ENCODE data around the gene ASPDH. TPM values are rescaled to one million over a fixed set of nuclear protein-coding genes. Genes with fewer than 3 reads are reported as not detected.
A peak's percentile ranks its signal among the peaks of the same experiment; 100 is the strongest.

The ASPDH gene
- total RNA-seq, 1 experiment from 2014 or later = not detected

- in situ Hi-C loops (cut with HindIII; ENCODE audit: low pct_unique_long_range_greater_than_20kb, low sequenced_read_pairs) (no loop called here), intact Hi-C loops (cut with micrococcal nuclease; ENCODE audit: unreplicated experiment) (no loop called here)
- no TSS peak for BruUV-seq (replicated peaks)
- Histone ChIP-seq H3K9me3 (ENCODE audit: control insufficient read depth, insufficient read depth, low read depth, low read length) (no peaks in the 10 kb centered on the region), H3K4me1 (ENCODE audit: control insufficient read depth, insufficient read depth, low read length) (no peaks in the 10 kb centered on the region), H3K36me3 (ENCODE audit: control insufficient read depth, insufficient read depth, low read length) (no peaks in the 10 kb centered on the region; the same call in 1 of the 2 replicates), H3K27me3 (ENCODE audit: control insufficient read depth, insufficient read depth, low read length) (no peaks in the 10 kb centered on the region), H3K4me3 (ENCODE audit: low read depth in 2 of 2, low read length in 2 of 2) (peak overlapping the region; percentile 77 to 79), H3K27ac (ENCODE audit: low read length) (peak overlapping the region; percentile 92)
- ChIA-PET POLR2A (interaction anchor here (0.6 to 0.7 kb wide), 3 partner anchors 50 to 1081 kb away, joined by 3 to 12 read pairs (median 10); no protein-coding TSS in a partner anchor), CTCF (interaction anchor here (0.7 kb wide), 1 partner anchor 280 kb away, joined by 3 read pairs; no protein-coding TSS in a partner anchor)
- TF ChIP-seq, protein P1, sequence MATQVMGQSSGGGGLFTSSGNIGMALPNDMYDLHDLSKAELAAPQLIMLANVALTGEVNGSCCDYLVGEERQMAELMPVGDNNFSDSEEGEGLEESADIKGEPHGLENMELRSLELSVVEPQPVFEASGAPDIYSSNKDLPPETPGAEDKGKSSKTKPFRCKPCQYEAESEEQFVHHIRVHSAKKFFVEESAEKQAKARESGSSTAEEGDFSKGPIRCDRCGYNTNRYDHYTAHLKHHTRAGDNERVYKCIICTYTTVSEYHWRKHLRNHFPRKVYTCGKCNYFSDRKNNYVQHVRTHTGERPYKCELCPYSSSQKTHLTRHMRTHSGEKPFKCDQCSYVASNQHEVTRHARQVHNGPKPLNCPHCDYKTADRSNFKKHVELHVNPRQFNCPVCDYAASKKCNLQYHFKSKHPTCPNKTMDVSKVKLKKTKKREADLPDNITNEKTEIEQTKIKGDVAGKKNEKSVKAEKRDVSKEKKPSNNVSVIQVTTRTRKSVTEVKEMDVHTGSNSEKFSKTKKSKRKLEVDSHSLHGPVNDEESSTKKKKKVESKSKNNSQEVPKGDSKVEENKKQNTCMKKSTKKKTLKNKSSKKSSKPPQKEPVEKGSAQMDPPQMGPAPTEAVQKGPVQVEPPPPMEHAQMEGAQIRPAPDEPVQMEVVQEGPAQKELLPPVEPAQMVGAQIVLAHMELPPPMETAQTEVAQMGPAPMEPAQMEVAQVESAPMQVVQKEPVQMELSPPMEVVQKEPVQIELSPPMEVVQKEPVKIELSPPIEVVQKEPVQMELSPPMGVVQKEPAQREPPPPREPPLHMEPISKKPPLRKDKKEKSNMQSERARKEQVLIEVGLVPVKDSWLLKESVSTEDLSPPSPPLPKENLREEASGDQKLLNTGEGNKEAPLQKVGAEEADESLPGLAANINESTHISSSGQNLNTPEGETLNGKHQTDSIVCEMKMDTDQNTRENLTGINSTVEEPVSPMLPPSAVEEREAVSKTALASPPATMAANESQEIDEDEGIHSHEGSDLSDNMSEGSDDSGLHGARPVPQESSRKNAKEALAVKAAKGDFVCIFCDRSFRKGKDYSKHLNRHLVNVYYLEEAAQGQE (IDR thresholded peaks at IDR 0.05; ENCODE audit: insufficient read depth in 1 of 2, low read depth in 2 of 2, low read length in 1 of 2) = no peak
- TF ChIP-seq POLR2AphosphoS5 (IDR thresholded peaks at IDR 0.05; ENCODE audit: low read depth, low read length) (no peak), TCF7L2 (IDR thresholded peaks at IDR 0.05; ENCODE audit: low read depth, low read length) (no peak), SIN3A (IDR thresholded peaks at IDR 0.05; ENCODE audit: borderline replicate concordance, insufficient read depth, low read depth, low read length) (no peak)
- TF ChIP-seq, protein P2, sequence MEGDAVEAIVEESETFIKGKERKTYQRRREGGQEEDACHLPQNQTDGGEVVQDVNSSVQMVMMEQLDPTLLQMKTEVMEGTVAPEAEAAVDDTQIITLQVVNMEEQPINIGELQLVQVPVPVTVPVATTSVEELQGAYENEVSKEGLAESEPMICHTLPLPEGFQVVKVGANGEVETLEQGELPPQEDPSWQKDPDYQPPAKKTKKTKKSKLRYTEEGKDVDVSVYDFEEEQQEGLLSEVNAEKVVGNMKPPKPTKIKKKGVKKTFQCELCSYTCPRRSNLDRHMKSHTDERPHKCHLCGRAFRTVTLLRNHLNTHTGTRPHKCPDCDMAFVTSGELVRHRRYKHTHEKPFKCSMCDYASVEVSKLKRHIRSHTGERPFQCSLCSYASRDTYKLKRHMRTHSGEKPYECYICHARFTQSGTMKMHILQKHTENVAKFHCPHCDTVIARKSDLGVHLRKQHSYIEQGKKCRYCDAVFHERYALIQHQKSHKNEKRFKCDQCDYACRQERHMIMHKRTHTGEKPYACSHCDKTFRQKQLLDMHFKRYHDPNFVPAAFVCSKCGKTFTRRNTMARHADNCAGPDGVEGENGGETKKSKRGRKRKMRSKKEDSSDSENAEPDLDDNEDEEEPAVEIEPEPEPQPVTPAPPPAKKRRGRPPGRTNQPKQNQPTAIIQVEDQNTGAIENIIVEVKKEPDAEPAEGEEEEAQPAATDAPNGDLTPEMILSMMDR (IDR thresholded peaks at IDR 0.05) = no peak
- DNase-seq (ENCODE audit: low read depth, low spot score) = no peak
- ATAC-seq = no peak
Measured at GRCh38 chr19:50510121-50510670, 3.5 kb downstream of the ASPDH start.

DNA sequence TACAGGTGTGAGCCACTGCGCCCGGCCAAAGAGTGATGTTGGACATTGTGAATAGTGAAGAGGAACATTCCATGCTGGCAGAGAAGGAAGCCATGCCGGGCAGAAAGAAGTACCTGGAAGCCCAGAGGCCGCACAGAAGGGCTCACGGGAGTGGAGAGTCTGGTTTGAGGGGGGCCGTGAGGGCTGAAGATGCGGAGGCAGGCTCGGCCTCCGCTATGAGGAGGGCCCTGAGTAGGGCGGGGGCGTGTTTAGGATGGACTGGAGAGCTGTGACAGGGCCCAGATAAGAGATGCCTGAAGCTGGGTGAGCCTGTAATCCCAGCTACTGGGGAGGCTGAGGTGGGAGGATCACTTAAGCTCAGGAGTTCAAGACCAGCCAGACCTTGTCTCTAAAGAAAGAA is 4.3 kb downstream of the ASPDH start:
- ATAC-seq (no peak), DNase-seq (ENCODE audit: low read depth, low spot score) (no peak)
- TF ChIP-seq, protein P1 (IDR thresholded peaks at IDR 0.05; ENCODE audit: insufficient read depth in 1 of 2, low read depth in 2 of 2, low read length in 1 of 2) = no peak
- no peak for TF ChIP-seq SIN3A (IDR thresholded peaks at IDR 0.05; ENCODE audit: borderline replicate concordance, insufficient read depth, low read depth, low read length)
- TF ChIP-seq, protein P2 (IDR thresholded peaks at IDR 0.05) = no peak
- no peak for TF ChIP-seq TCF7L2 (IDR thresholded peaks at IDR 0.05; ENCODE audit: low read depth, low read length)
- no peak for TF ChIP-seq POLR2AphosphoS5 (IDR thresholded peaks at IDR 0.05; ENCODE audit: low read depth, low read length)
- Histone ChIP-seq H3K27ac (ENCODE audit: low read length) (no peak overlapping the region), H3K36me3 (ENCODE audit: control insufficient read depth, insufficient read depth, low read length) (no peaks in the 10 kb centered on the region; the same call in 1 of the 2 replicates), H3K4me1 (ENCODE audit: control insufficient read depth, insufficient read depth, low read length) (no peaks in the 10 kb centered on the region), H3K9me3 (ENCODE audit: control insufficient read depth, insufficient read depth, low read depth, low read length) (no peaks in the 10 kb centered on the region), H3K4me3 (ENCODE audit: low read depth in 2 of 2, low read length in 2 of 2) (no peak overlapping the region), H3K27me3 (ENCODE audit: control insufficient read depth, insufficient read depth, low read length) (no peaks in the 10 kb centered on the region)
- BruUV-seq (replicated peaks) = no TSS peak
- intact Hi-C loops (cut with micrococcal nuclease; ENCODE audit: unreplicated experiment) = no loop called here
- ChIA-PET CTCF (interaction anchor here (0.6 to 0.7 kb wide), 2 partner anchors 28 to 279 kb away, joined by 3 to 4 read pairs; no protein-coding TSS in a partner anchor), POLR2A (interaction anchor here (0.7 kb wide), 1 partner anchor 195 kb away, joined by 3 read pairs; no protein-coding TSS in a partner anchor)
- in situ Hi-C loops (cut with HindIII; ENCODE audit: low pct_unique_long_range_greater_than_20kb, low sequenced_read_pairs) = no loop called here

Data from Panc1 (cell line).